ENCODE data around the gene LYPD8.
"Not testable (repeated sequence)": the region's sequence is repeated elsewhere in the genome, so short reads cannot be mapped to it uniquely, and the experiment has no call there.

DNA sequence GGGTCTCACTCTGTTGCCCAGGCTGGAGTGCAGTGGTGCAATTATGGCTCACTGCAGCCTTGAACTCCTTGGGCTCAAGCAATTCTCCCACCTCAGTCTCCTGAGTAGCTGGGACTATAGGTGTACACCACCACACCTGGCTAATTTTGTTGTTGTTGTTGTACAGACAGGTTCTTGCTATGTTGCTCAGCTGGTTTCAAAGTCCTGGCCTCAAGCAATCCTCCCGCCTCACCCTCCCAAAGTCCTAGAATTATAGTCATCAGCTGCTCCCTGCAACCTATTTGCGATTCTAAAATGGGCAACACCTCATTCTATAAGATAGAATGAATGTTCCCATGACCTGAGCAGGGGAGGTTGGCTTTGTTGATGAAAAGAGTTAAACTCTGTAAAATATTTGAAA, 33.8 kb upstream of the LYPD8 start:
- not testable (repeated sequence) for TF ChIP-seq EZH2 (IDR thresholded peaks at IDR 0.05; ENCODE audit: low read length, unreplicated experiment)
- TF ChIP-seq, protein P1, sequence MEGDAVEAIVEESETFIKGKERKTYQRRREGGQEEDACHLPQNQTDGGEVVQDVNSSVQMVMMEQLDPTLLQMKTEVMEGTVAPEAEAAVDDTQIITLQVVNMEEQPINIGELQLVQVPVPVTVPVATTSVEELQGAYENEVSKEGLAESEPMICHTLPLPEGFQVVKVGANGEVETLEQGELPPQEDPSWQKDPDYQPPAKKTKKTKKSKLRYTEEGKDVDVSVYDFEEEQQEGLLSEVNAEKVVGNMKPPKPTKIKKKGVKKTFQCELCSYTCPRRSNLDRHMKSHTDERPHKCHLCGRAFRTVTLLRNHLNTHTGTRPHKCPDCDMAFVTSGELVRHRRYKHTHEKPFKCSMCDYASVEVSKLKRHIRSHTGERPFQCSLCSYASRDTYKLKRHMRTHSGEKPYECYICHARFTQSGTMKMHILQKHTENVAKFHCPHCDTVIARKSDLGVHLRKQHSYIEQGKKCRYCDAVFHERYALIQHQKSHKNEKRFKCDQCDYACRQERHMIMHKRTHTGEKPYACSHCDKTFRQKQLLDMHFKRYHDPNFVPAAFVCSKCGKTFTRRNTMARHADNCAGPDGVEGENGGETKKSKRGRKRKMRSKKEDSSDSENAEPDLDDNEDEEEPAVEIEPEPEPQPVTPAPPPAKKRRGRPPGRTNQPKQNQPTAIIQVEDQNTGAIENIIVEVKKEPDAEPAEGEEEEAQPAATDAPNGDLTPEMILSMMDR (conservative IDR thresholded peaks at IDR 0.05; ENCODE audit: low read depth, low read length): not testable (repeated sequence)

Data from PC-3 (cell line).